HG02938 (cell line): Measurements from ENCODE around the gene PPFIBP2.

Experiments used
- ATAC-seq: cut with Tn5 transposase; IDR thresholded peaks from one replicate; pipeline ENCODE4 v1.9.1; 2021; ENCODE audit warnings: mild to moderate bottlenecking, moderate library complexity; ENCODE audit not compliant: unreplicated experiment

The PPFIBP2 gene

DNA sequence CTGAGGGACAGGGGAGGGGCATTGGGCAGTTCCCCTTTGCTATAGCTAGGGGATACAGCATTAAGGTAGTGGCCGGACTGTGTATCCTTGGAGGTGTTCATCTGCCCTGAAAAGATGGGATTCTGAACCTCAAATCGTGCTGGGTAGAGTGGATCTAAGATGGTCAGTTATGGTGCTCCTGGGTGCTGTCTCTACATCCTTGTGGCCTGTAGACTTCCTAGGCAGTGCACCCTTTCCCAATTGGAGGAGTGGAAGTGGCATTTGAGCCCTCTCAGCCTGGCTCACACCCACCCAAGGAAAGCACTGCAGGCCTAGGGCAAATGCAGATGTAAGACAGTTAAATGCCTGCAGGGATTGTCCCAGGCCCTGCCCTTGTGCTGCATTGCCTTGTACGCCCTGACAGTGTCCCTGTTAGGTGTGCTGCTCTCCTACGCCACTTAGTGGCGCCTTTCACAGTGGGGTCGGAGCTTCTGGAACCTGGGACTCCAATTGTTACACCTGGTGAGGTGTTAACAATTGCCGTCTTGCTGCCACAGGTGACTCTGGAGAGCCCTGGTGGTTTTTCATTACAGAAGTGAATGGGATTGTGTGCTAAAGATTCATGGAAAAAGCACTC lies 35.0 kb downstream of the PPFIBP2 start:
- peak; percentile 75 for ATAC-seq

DNA sequence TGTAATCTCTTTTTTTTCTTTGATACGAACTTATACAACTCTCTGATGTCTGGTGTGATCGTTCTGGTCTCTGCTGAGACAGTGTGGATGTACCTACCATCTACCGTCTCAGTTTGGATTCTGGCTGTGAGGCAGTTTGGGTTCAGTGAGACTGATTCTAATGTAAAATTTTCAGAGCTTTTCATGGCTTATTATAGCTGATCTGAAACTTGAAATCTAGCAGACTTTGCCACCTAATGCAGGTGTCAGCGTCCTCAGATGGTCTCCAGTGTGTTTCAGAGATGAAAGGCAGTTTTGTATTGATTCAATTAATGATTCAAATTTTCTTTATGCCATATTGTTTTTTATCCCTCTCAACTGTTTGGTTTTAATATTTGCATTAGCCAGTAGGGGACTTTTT lies 35.9 kb downstream of the PPFIBP2 start:
- no peak for ATAC-seq

DNA sequence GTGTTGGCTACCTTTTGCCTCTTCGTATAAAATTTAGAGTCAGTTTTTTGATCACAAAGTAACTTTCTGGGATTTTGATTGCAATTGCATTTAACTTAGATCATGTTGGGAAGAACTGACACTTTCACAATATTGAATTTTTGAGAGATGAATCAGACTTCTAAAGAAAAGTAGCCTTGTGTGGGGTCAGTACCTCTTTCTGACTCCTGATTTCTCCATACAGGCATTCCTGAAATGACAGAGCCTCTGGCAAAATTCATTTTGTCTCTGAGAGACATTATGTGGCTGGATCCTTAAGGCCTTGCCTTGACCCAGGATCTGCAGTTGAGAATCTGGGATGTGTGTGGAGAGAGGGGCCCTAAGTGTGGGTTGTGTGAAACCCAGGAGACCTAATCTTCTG lies 37.8 kb downstream of the PPFIBP2 start:
- no peak for ATAC-seq

DNA sequence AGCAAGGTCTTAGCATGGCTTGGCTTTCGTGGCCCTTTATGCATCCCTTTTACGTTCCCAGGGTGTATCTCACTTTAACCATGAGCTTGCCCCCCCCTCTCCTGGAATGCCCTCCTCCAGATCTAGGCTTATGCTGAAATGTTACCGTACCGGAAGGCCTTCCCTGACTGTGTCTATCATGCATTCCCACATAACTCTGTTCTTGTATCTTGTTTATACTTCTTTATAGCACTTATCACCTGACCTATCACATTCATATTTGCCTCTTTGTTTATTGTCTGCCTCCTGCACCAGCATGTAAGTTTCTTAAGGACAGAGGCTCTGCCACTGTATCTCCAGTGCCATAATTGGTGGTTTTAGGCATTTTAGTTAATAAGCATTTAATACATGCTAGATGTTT lies 38.9 kb downstream of the PPFIBP2 start:
- ATAC-seq, result no peak

- no peak for ATAC-seq
Measured at GRCh38 chr11:7555052-7555699, 41.4 kb downstream of the PPFIBP2 start.

GRCh38 chr11:7558046-7558445 lies 44.2 kb downstream of the PPFIBP2 start:
- ATAC-seq, result no peak

- ATAC-seq, result no peak
Measured at GRCh38 chr11:7559398-7560283, 45.8 kb downstream of the PPFIBP2 start.

DNA sequence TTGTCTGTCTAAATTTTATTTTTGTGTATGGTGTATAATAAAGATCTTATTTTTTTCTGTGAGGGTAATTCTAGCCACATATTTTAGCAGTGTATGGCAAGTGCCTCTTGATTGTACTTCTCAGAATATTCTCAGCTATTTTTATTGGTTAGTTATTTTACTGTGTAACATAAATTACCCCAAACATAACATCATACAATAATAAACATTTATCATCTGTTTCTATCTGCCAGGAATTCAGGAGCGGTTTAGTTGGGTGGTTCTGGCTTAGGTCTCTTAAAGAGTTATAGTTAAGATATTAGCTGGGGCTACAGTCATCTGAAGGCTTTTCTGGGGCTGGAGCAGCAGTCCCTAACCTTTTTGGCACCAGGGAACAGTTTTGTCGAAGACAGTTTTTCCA lies 47.8 kb downstream of the PPFIBP2 start:
- no peak for ATAC-seq

DNA sequence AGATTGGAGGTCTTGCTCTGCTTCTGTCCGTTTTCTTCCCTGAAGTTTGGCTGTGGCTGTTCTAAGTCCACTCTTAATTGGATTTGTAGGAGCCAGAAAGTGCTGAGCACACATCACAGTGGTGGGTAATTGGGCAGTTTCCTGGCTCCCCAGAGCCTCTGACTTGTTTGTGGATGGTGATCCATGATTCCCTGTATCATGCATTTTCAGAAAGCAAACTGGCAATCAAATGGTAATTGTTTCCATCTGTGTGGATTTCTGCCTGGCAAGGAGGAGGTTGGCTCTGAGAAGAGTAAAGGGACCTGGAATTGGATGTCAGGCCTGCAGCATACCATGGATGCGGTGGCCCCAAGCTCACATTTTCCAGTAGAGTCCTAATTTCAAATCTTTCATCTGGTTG lies 49.5 kb downstream of the PPFIBP2 start:
- no peak for ATAC-seq

- no peak for ATAC-seq
Measured at GRCh38 chr11:7564803-7565202, 51.0 kb downstream of the PPFIBP2 start.

GRCh38 chr11:7567311-7567710 lies 53.5 kb downstream of the PPFIBP2 start:
- no peak for ATAC-seq

DNA sequence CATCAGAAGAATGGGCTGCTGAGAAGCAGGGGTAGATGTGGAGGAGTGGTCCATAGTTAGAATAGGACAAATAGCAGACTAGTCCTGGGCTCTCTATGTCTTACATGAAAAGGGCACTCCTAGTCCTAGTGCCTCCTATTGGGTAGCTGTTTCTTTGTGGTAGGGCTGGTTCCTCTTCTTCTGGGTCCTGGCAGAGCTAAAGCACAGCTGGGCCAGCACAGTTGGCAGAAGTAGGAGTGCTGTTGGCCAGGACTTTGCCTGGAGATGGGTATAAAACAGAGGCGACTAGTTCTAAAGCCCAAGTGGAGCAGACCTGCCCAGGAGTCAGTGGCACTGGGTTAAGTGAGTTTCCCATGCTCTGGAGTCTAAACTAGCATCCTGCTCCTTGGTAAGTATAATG lies 55.2 kb downstream of the PPFIBP2 start:
- ATAC-seq, result no peak

DNA sequence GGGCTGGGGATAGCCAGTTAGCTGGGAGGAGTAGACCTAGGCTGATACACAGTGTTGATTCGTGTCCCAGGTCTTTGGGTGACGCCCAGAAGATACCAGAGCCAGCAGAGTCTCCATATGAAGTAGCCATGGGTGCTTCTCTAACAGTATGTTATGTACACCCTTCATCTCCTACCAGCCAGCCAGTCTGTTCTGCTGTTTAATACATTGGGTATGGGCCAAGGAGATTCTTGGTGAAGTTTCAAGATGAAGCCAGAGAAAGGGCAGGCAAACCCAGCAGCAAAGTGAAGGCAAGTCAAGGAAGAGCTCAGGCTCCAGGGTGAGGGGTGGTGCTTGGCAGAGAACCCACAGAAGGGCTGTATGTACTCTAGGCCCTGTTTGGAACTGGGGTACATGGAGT lies 56.4 kb downstream of the PPFIBP2 start:
- ATAC-seq, result no peak

GRCh38 chr11:7570938-7571521 lies 57.2 kb downstream of the PPFIBP2 start:
- ATAC-seq, result no peak

DNA sequence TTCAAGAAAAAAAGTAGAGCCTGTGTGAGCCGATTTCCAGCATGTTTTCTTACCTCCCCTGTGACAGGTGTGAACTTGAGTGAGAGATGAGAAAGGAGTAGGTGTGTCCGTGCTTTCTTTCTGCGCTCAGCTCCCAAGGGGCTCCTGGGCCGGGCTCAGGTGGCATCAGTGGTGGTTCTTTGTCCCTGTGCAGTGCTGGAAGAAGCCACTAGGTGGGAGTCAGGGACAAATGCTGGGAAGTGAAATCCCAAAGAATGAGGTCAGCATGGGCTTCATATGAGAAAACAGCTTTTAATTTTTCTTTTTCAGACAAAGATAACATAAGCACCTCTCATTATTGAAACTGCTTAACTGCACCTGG lies 57.8 kb downstream of the PPFIBP2 start:
- ATAC-seq, result no peak

GRCh38 chr11:7572001-7572712 lies 58.4 kb downstream of the PPFIBP2 start:
- ATAC-seq, result no peak

- no peak for ATAC-seq
Measured at GRCh38 chr11:7573193-7573557, 59.4 kb downstream of the PPFIBP2 start.

- no peak for ATAC-seq
Measured at GRCh38 chr11:7573558-7574296, 59.9 kb downstream of the PPFIBP2 start.

DNA sequence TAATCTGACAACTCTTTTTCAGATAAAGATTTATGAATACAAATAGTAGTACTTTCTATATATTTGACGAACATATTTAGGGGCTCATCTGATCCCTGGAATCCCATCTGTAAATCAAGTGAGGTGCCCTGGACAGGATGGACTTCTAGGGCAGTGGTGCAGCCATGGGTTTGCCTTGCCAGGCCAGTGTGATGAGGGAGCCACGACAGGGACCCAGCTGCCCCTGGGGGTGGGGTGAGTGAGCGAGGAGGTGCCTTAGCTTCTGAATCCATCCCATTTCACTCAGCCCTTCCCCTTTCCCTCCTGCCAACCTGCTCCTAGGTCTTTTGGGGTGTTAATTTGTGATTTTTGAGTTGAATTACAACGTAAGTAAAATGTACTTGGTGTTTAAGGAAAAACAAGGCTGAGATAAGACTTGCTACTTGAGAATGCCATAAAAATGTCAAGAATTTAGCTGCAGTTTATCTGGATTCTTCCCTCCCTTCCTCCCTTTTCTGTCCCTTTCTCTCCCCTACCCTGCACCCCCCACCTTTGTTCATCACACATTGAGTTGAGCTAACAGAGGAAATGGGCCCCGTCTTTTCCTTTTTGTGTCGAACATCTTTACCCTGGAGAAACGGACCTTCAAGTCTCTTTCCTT lies 60.8 kb downstream of the PPFIBP2 start:
- ATAC-seq, result no peak
